ENCODE data around the gene PERCC1. TPM values are rescaled to one million over a fixed set of nuclear protein-coding genes. Genes with fewer than 3 reads are reported as not detected.
"Not testable (repeated sequence)": the region's sequence is repeated elsewhere in the genome, so short reads cannot be mapped to it uniquely, and the experiment has no call there.

Gene PERCC1
- total RNA-seq, 1 donor from 2014 or later, result 0.35 TPM

- DNase-seq (ENCODE audit: missing footprints) (no peak), ATAC-seq (no peak)
- intact Hi-C loops (cut with DNase I), result no loop called here
Measured at GRCh38 chr16:1430214-1430758, 592 bp upstream of the PERCC1 start.

GRCh38 chr16:1431497-1432270 lies 806 bp downstream of the PERCC1 start:
- intact Hi-C loops (cut with DNase I), result no loop called here
- no peak for DNase-seq (ENCODE audit: missing footprints)

DNA sequence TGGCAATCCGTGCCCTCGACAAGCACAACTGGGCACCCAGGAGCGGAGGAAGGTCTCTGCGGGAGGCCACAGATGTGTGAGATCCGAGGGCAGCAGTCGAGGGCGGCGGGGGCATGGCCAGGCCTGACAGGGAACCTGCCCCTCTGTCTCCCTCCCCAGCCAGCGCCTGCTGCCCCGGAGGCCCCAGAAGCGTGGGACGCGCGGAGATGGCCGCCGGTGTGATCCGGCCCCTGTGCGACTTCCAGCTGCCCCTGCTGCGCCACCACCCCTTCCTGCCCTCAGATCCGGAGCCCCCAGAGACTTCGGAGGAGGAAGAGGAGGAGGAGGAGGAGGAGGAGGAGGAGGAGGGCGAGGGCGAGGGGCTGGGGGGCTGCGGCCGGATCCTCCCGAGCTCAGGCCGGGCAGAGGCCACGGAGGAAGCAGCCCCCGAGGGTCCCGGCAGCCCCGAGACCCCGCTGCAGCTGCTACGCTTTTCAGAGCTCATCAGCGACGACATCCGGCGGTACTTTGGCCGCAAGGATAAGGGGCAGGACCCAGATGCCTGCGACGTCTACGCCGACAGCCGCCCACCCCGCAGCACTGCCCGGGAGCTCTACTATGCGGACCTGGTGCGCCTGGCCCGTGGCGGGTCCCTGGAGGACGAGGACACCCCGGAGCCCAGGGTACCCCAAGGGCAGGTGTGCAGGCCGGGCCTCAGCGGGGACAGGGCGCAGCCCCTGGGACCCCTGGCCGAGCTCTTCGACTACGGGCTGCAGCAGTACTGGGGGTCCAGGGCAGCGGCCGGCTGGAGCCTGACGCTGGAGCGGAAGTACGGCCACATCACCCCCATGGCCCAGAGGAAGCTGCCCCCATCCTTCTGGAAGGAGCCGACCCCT lies 1.7 kb downstream of the PERCC1 start:
- ATAC-seq (no peak), DNase-seq (ENCODE audit: missing footprints) (no peak)
- intact Hi-C loops (cut with DNase I), result no loop called here

More at GRCh38 chr16:1431497-1432270, 806 bp downstream of the PERCC1 start:
- no peak for ATAC-seq

- DNase-seq (ENCODE audit: missing footprints) (no peak), ATAC-seq (no peak)
- intact Hi-C loops (cut with DNase I), result no loop called here
Measured at GRCh38 chr16:1433263-1433560, 2.3 kb downstream of the PERCC1 start.

- DNase-seq (ENCODE audit: missing footprints), result no peak
- ATAC-seq, result no peak
- intact Hi-C loops (cut with DNase I), result no loop called here
Measured at GRCh38 chr16:1433756-1434155, 2.9 kb downstream of the PERCC1 start.

DNA sequence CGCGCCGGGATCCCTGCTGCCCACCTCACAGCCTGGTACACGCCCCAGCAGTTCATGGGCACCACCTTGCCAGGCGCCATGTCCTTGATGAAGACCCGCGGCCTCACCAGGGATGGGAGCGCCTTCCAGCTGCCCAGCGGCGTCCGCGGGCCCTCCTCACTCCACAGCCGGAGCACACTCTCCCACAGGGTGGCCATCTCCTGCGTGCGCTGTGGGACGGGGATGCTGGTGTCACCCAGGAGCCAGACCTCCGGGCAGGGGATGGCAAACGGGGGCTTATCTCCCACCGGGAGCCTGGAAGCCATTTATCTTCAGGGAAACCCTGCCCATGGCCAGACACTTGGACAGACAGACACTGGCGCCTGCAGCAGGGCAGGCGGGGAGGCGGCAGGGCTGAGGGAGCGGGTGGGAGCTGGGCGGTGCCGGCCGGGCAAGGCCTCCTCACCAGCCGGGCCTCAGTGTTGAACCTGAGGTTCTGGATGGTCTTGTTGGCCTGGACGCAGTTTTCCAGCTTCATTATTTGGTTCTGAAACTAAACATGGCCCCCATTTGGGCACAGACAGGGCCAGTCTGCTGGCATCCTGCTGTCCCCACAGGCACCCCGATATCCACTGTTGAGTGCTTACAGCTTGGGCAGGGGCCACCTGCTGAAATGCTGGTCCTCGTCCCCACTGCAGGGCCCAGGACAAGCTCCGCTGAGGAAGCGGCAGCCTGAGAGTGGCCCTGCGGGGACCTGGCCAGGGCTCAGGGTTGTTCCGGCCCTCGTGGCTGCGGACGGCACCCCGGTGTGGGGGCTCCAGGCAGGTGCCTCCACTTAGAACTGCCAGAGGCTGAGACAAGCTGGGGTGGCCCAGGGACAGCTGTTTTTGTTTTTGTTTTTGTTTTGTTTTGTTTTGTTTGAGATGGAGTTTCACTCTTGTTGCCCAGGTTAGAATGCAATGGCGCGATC lies 4.0 kb downstream of the PERCC1 start:
- intact Hi-C loops (cut with DNase I), result no loop called here
- DNase-seq (ENCODE audit: missing footprints) (no peak), ATAC-seq (no peak)

GRCh38 chr16:1435921-1436697 lies 5.2 kb downstream of the PERCC1 start:
- intact Hi-C loops (cut with DNase I), result no loop called here
- no peak for DNase-seq (ENCODE audit: missing footprints)
- no peak for ATAC-seq

- intact Hi-C loops (cut with DNase I), result no loop called here
- ATAC-seq, result no peak
- DNase-seq (ENCODE audit: missing footprints), result no peak
Measured at GRCh38 chr16:1436731-1437355, 6.0 kb downstream of the PERCC1 start.

DNA sequence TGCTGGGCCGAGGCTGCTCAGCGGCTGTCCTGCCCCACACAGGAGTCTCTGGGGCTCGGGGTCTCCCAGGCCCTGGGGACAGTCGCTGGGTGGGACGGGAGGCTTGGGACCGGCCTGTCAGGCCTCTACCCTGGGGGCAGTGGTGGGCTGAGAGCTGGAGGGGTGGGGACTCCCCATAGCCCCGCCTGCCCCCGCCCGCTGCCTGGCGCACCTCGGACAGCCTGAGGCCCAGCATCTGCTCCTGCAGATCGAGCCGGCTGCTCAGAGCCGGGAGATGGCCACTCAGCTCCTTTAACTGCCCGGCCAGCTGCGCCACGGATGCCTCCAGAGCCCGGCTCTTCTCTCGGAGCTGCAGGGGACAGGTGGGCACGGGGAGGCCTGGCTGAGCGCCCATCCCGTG lies 6.7 kb downstream of the PERCC1 start:
- intact Hi-C loops (cut with DNase I), result no loop called here
- ATAC-seq (no peak), DNase-seq (ENCODE audit: missing footprints) (no peak)

DNA sequence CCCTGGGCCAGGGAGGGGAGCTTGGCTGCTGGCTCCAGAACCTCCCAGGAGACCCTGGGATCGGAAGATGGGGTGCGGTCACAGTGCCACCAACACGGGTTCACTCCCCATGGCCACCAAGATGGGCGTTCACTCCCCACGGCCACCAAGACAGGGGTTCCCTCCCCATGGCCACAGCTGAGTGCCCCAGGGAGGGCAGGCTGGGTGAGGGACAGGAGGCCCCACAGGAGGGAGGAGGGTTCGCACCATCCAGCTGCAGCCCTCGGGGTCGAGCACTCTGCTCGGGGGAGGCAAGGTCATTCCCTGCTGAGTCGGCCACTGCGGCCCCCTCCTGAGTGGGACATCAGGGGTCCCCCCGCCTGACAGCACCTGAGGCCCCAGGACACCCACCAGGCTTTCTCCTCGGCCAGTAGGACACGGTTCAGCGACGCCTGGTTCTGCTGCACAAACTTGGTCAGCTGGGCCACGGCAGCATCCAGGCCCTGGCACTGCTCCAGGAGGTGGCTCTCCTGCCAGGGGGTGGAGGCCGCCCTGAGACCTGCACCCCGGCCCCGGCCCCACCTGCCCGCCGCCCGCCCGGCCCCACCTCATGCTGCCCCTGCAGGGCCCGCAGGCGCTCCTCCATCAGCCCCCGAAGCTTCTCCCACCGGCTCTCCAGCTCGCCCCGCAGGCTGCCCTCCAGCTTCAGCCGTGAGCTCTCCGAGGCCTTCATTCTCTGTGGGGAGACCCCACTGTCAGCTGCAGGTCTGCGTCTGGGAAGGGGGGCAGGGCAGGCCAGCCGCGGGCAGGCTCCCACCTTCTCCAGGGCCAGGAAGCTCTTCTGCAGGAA lies 7.6 kb downstream of the PERCC1 start:
- no peak for ATAC-seq
- intact Hi-C loops (cut with DNase I), result no loop called here
- no peak for DNase-seq (ENCODE audit: missing footprints)

DNA sequence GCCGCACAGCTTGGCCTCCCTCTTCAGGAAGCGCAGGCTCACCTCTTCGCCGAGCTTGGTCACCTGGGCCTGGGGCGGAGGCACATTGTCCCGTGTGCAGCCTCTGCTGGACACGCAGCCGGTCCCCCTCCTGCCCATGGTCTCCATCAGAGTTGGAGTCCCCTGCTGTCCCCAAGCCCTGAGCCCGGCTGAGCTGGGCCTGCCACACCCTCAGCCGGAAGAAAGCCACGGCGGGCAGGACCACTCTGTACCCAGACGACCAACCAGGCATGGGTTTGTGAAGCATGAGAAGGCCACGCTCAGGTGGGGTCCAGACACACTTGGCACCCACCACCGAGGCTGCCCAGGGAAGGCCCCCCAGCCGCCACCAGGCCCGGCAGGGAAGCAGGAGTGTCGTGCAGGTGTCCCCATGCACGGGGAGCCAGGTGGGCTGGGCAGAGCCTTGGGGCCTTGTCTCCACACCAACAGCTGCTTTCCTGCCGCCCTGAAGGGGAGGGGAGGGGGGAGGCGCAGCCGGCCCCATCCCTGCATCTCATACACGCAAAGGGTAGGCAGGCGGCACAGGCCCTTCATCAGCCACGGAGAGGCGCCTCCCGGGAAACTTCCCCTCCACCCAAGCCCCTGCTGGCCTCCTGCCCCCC lies 8.3 kb downstream of the PERCC1 start:
- ATAC-seq (no peak), DNase-seq (ENCODE audit: missing footprints) (no peak)
- intact Hi-C loops (cut with DNase I), result no loop called here

GRCh38 chr16:1439699-1440074 lies 8.8 kb downstream of the PERCC1 start:
- intact Hi-C loops (cut with DNase I); DNase-seq (ENCODE audit: missing footprints); ATAC-seq: not testable (repeated sequence)

- intact Hi-C loops (cut with DNase I), result no loop called here
- ATAC-seq (no peak), DNase-seq (ENCODE audit: missing footprints) (no peak)
Measured at GRCh38 chr16:1441391-1441829, 10.5 kb downstream of the PERCC1 start.

DNA sequence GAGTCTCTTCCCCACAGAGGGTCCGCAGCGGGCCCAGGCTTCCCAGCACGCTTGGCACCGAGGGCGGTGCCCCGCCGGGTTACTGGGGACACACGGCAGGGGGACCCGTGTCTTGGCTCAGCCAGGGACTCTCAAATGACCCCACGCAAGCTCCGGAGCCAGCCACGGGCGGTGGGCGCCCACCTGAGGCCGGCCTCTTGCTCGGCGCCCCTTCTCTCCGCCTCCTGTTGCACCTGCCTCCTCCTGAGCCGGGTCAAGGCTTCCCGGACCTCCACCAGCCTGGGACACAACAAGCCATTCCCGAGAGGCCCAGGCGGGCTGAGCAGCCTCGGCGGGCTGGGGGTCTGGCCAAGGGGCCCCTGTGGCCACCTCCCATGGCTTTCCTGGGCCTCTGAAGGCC lies 11.8 kb downstream of the PERCC1 start:
- ATAC-seq, result no peak
- intact Hi-C loops (cut with DNase I), result no loop called here
- DNase-seq (ENCODE audit: missing footprints), result no peak

GRCh38 chr16:1443403-1443973 lies 12.6 kb downstream of the PERCC1 start:
- intact Hi-C loops (cut with DNase I), result no loop called here
- ATAC-seq, result no peak
- DNase-seq (ENCODE audit: missing footprints), result no peak

Data from Right ventricle myocardium inferior (tissue), 1 donor.